ENCODE results near the gene ADCY2.

ADCY2 gene

GRCh38 chr5:7873216-7873615, 477.3 kb downstream of the ADCY2 start:
- H3K27ac ChIP-seq (replicated peaks) = no peak overlapping the region
- H3K27me3 ChIP-seq (ENCODE audit: insufficient read depth, poor library complexity, severe bottlenecking) = no peaks in the 10 kb centered on the region
- DNase-seq (ENCODE audit: low read depth in 1 of 2, low spot score in 1 of 2) = no peak
- TF ChIP-seq, protein P1, sequence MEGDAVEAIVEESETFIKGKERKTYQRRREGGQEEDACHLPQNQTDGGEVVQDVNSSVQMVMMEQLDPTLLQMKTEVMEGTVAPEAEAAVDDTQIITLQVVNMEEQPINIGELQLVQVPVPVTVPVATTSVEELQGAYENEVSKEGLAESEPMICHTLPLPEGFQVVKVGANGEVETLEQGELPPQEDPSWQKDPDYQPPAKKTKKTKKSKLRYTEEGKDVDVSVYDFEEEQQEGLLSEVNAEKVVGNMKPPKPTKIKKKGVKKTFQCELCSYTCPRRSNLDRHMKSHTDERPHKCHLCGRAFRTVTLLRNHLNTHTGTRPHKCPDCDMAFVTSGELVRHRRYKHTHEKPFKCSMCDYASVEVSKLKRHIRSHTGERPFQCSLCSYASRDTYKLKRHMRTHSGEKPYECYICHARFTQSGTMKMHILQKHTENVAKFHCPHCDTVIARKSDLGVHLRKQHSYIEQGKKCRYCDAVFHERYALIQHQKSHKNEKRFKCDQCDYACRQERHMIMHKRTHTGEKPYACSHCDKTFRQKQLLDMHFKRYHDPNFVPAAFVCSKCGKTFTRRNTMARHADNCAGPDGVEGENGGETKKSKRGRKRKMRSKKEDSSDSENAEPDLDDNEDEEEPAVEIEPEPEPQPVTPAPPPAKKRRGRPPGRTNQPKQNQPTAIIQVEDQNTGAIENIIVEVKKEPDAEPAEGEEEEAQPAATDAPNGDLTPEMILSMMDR (IDR thresholded peaks at IDR 0.05; ENCODE audit: insufficient read depth, low read length) = no peak
- no peak for TF ChIP-seq SPI1 (IDR thresholded peaks at IDR 0.05; ENCODE audit: borderline replicate concordance, low read depth)
- no peak overlapping the region for H3K4me3 ChIP-seq (replicated peaks; ENCODE audit: insufficient read depth, low read length)

DNA sequence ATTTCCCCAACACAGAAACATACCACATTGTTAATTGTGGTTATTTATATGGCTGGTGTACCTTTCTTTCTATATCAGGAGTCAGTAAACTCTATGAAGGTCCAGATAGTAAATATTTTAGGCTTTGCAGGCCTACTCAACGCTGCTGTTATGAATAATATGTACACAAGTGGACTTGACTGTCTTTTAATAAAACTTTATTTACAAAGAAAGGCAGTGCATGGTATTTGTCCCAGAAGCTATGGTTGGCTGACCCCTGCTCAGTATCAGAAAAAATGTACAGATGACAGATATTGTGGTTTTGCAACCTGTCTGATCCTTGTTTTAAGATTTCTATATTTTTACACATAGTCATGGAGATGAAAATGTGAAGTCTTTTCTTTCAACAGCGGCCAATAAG, 478.7 kb downstream of the ADCY2 start:
- no peak for TF ChIP-seq REST (IDR thresholded peaks at IDR 0.05; ENCODE audit: insufficient replicate concordance, low read depth)
- TF ChIP-seq POLR2AphosphoS5 (IDR thresholded peaks at IDR 0.05; ENCODE audit: low read depth) = no peak
- no peak for TF ChIP-seq SPI1 (IDR thresholded peaks at IDR 0.05; ENCODE audit: borderline replicate concordance, low read depth)
- no peak for TF ChIP-seq GABPA (IDR thresholded peaks at IDR 0.05; ENCODE audit: low read depth)
- TF ChIP-seq, protein P1 (IDR thresholded peaks at IDR 0.05; ENCODE audit: insufficient read depth, low read length) = no peak
- Histone ChIP-seq H3K27me3 (ENCODE audit: insufficient read depth, poor library complexity, severe bottlenecking) (no peaks in the 10 kb centered on the region), H3K4me3 (replicated peaks; ENCODE audit: insufficient read depth, low read length) (no peak overlapping the region), H3K27ac (replicated peaks) (no peak overlapping the region)
- no peak for DNase-seq (ENCODE audit: low read depth in 1 of 2, low spot score in 1 of 2)

DNA sequence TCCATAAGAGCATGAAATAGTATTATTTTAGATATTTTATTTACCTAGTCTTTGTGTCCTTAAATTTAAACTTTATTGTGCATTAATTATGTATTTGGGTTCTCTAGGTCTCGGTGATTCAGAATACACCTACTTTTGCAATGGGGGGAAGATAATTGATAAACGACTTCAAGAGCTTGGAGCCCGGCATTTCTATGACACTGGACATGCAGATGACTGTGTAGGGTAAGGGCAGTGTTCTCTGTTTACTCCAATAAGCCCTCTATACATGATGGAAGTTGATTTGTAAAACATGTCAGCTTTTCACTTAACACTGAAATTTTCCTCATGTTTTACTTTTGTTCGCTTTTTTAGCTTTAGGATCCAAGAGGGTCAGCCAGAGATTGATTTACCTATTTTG, 479.2 kb downstream of the ADCY2 start:
- Histone ChIP-seq H3K27ac (replicated peaks) (no peak overlapping the region), H3K27me3 (ENCODE audit: insufficient read depth, poor library complexity, severe bottlenecking) (no peaks in the 10 kb centered on the region), H3K4me3 (replicated peaks; ENCODE audit: insufficient read depth, low read length) (no peak overlapping the region)
- TF ChIP-seq REST (IDR thresholded peaks at IDR 0.05; ENCODE audit: insufficient replicate concordance, low read depth) = no peak
- TF ChIP-seq SPI1 (IDR thresholded peaks at IDR 0.05; ENCODE audit: borderline replicate concordance, low read depth) = no peak
- no peak for TF ChIP-seq POLR2AphosphoS5 (IDR thresholded peaks at IDR 0.05; ENCODE audit: low read depth)
- TF ChIP-seq, protein P1 (IDR thresholded peaks at IDR 0.05; ENCODE audit: insufficient read depth, low read length) = no peak
- no peak for TF ChIP-seq GABPA (IDR thresholded peaks at IDR 0.05; ENCODE audit: low read depth)
- no peak for DNase-seq (ENCODE audit: low read depth in 1 of 2, low spot score in 1 of 2)

GRCh38 chr5:7876867-7877266, 480.9 kb downstream of the ADCY2 start:
- H3K27ac ChIP-seq (replicated peaks) = no peak overlapping the region
- no peak overlapping the region for H3K4me3 ChIP-seq (replicated peaks; ENCODE audit: insufficient read depth, low read length)
- H3K27me3 ChIP-seq (ENCODE audit: insufficient read depth, poor library complexity, severe bottlenecking) = no peaks in the 10 kb centered on the region
- no peak for DNase-seq (ENCODE audit: low read depth in 1 of 2, low spot score in 1 of 2)
- TF ChIP-seq POLR2AphosphoS5 (IDR thresholded peaks at IDR 0.05; ENCODE audit: low read depth) = no peak
- TF ChIP-seq REST (IDR thresholded peaks at IDR 0.05; ENCODE audit: insufficient replicate concordance, low read depth) = no peak

Measured in HL-60 (cell line).